Measurements from ENCODE around the gene RARRES2.

DNA sequence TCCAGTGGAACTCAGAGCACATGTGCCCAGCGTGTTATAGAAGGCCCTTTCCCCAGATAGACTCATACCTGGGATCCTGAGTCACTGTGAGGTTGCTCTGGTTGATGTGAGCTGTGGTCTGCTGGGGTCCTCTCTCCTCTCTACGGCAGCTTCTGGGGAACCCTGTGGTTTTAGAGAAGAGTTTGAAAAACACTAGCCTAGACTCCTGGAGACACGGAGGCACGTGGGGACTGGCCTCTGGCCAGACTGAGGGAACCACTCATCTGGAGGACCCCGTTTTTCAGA, 48.0 kb upstream of the RARRES2 start:
- TF ChIP-seq POLR2A (IDR thresholded peaks at IDR 0.05; ENCODE audit: low read length), result no peak
- TF ChIP-seq GATA1 (IDR thresholded peaks at IDR 0.05; ENCODE audit: low read depth, low read length), result no peak

Measured in erythroblast (primary cell).